PC-3 (cell line): ENCODE measurements around the gene ST3GAL3. TPM values are rescaled to one million over a fixed set of nuclear protein-coding genes. Genes with fewer than 3 reads are reported as not detected.

Experiments
- ATAC-seq: fragments of 200-7000 bp; cut with Tn5 transposase; 2 replicates; pipeline ENCODE4 v1.9.1; 2020; ENCODE audit warnings: mild to moderate bottlenecking, moderate library complexity
- BruUV-seq: library from RNA; stranded (reverse); fragments of 400-500 nt; replicated peaks from 2 replicates; lab custom pipeline; 2021; lab: Mats Ljungman, UMichigan
- CTCF ChIA-PET: fragments of 300-600 bp; sonication (Branson Sonifier 250); formaldehyde crosslinking; loops from one replicate; lab custom pipeline; 2022; ENCODE audit warnings: antibody characterized with exemption; lab: Charles Lee
- POLR2A ChIA-PET: fragments of 300-600 bp; sonication (Branson Sonifier 250); formaldehyde crosslinking; loops from one replicate; lab custom pipeline; 2022; ENCODE audit warnings: antibody characterized with exemption; ENCODE audit not compliant: unreplicated experiment; lab: Charles Lee
- DNase-seq: peaks from one replicate; pipeline ENCODE4 v3.0.0-alpha.2; 2015
- H2AFZ ChIP-seq: fragments of 300-600 bp; sonication (generic); 2 replicates; pipeline ENCODE4 v1.6.0; 2016; ENCODE audit warnings: antibody characterized with exemption, low read length
- H3F3A ChIP-seq: fragments of 300-600 bp; sonication (generic); one replicate; pipeline ENCODE4 v1.6.0; 2017; ENCODE audit warnings: antibody characterized with exemption, low read length, control low read depth, mild to moderate bottlenecking; ENCODE audit not compliant: unreplicated experiment
- H3K27ac ChIP-seq: fragments of 300-600 bp; sonication (generic); 2 replicates; pipeline ENCODE4 v1.5.1; 2016; ENCODE audit warnings: mild to moderate bottlenecking, low read length
- H3K27me3 ChIP-seq: fragments of 300-600 bp; sonication (generic); 2 replicates; pipeline ENCODE4 v1.6.1; 2016; ENCODE audit warnings: low read length, mixed read lengths
- H3K36me3 ChIP-seq: fragments of 300-600 bp; sonication (generic); 2 replicates; pipeline ENCODE4 v1.6.1; 2016; ENCODE audit warnings: low read depth, mixed run types, low read length, mixed read lengths
- H3K4me1 ChIP-seq: fragments of 300-600 bp; sonication (generic); 2 replicates; pipeline ENCODE4 v1.5.1; 2016; ENCODE audit warnings: low read length; ENCODE audit not compliant: insufficient read depth
- H3K4me2 ChIP-seq: fragments of 300-600 bp; sonication (generic); 2 replicates; pipeline ENCODE4 v1.6.0; 2016; ENCODE audit warnings: low read length
- H3K4me3 ChIP-seq: fragments of 300-600 bp; sonication (generic); 2 replicates; pipeline ENCODE4 v1.5.1; 2016; ENCODE audit warnings: mild to moderate bottlenecking, low read length, mixed read lengths
- H3K79me2 ChIP-seq: fragments of 300-600 bp; sonication (generic); 2 replicates; pipeline ENCODE4 v1.6.1; 2017; ENCODE audit warnings: low read length, mixed read lengths
- H3K9ac ChIP-seq: fragments of 300-600 bp; sonication (generic); 2 replicates; pipeline ENCODE4 v1.6.0; 2016; ENCODE audit warnings: mild to moderate bottlenecking, low read length
- H3K9me2 ChIP-seq: fragments of 300-600 bp; sonication (generic); replicated peaks from 2 replicates; pipeline ENCODE4 v1.6.1; 2016; ENCODE audit warnings: mixed run types, low read length, mixed read lengths
- H3K9me3 ChIP-seq: fragments of 300-600 bp; sonication (generic); 2 replicates; pipeline ENCODE4 v1.6.1; 2016; ENCODE audit warnings: low read length, mixed read lengths
- H4K20me1 ChIP-seq: fragments of 300-600 bp; sonication (generic); 2 replicates; pipeline ENCODE4 v1.6.1; 2016; ENCODE audit warnings: low read length, mixed read lengths
- CTCF ChIP-seq: fragments of 300-600 bp; sonication (generic); conservative IDR thresholded peaks from 2 replicates; pipeline ENCODE4 v1.5.1; 2017; ENCODE audit warnings: antibody characterized with exemption, low read depth, mild to moderate bottlenecking, low read length
- EZH2 ChIP-seq: fragments of 300-600 bp; sonication (generic); IDR thresholded peaks from one replicate; pipeline ENCODE4 v1.6.1; 2017; ENCODE audit warnings: antibody characterized with exemption, mild to moderate bottlenecking, low read length; ENCODE audit not compliant: unreplicated experiment
- EZH2phosphoT487 ChIP-seq: fragments of 300-600 bp; sonication (generic); IDR thresholded peaks from 2 replicates; pipeline ENCODE4 v1.6.1; 2018; ENCODE audit warnings: mild to moderate bottlenecking, antibody characterized with exemption, low read length, borderline replicate concordance
- intact Hi-C: fragments of 100-400 bp; cut with micrococcal nuclease; formaldehyde crosslinking; loops from 2 replicates; pipeline ENCODE4 v1.9.0; 2023
- total RNA-seq: library from RNA; depleted of rRNA; stranded (reverse); fragments of >200 nt; gene quantifications from 2 replicates; pipeline ENCODE4 v1.2.3, GENCODE V29; 2014

ST3GAL3 gene
- total RNA-seq, 1 experiment from 2014 or later, result 9.0 TPM

GRCh38 chr1:43933386-43934100 lies 226.2 kb downstream of the ST3GAL3 start, which contains the start of gene ARTN:
Gene ARTN (plus strand): TSS chr1:43933801. CDS start chr1:43935657, 1,856 bp downstream.
- H3K9me2 ChIP-seq, result no peaks in the 10 kb centered on the region
- intact Hi-C loops, result loop anchor here (1.0 to 5.0 kb wide), 4 partner anchors 86 to 405 kb away; no protein-coding TSS in a partner anchor
- H3K27ac ChIP-seq, result peak within 1 kb of the TSS; percentile 55
- BruUV-seq, result no TSS peak
- H3K9ac ChIP-seq, result peak within 1 kb of the TSS; percentile 64
- H4K20me1 ChIP-seq, result no peaks in the 10 kb centered on the region
- H3K9me3 ChIP-seq, result no peaks in the 10 kb centered on the region
- DNase-seq (peak; percentile 73), ATAC-seq (peak; percentile 56)
- no peaks in the 10 kb centered on the region for H3K27me3 ChIP-seq
- no peaks in the 10 kb centered on the region for H3F3A ChIP-seq
- CTCF ChIA-PET, result interaction anchor here (0.6 to 3.9 kb wide), 7 partner anchors 13 to 208 kb away, joined by 3 to 83 read pairs (median 3); partner anchors contain the start of gene IPO13
- H2AFZ ChIP-seq, result peak within 1 kb of the TSS; percentile 77
- TF ChIP-seq EZH2phosphoT487 (no peak), EZH2 (no peak), CTCF (no peak)
- POLR2A ChIA-PET, result interaction anchor here (0.6 to 0.7 kb wide), 2 partner anchors 170 to 811 kb away, joined by 3 read pairs; no protein-coding TSS in a partner anchor
- peaks cover 57% of the 10 kb centered on the region for H3K4me1 ChIP-seq
- peak within 1 kb of the TSS; percentile 82 for H3K4me2 ChIP-seq
- H3K4me3 ChIP-seq, result peak within 1 kb of the TSS; percentile 68
- peaks cover 6% of the 10 kb centered on the region; the same call in 1 of the 2 replicates for H3K79me2 ChIP-seq
- H3K36me3 ChIP-seq, result no peaks in the 10 kb centered on the region; the same call in 1 of the 2 replicates

GRCh38 chr1:43934101-43934985 lies 227.0 kb downstream of the ST3GAL3 start:
- peaks cover 56% of the 10 kb centered on the region for H3K4me1 ChIP-seq
- H3K4me3 ChIP-seq, result peak overlapping the region; percentile 68
- H3K9me3 ChIP-seq, result no peaks in the 10 kb centered on the region
- no peaks in the 10 kb centered on the region for H3K9me2 ChIP-seq
- H3K9ac ChIP-seq, result peak overlapping the region; percentile 64
- ATAC-seq, result peak; percentile 53
- ChIA-PET POLR2A (interaction anchor here (0.5 kb wide), 1 partner anchor 169 kb away, joined by 4 read pairs; no protein-coding TSS in a partner anchor), CTCF (interaction anchor here (0.6 to 3.9 kb wide), 12 partner anchors 12 to 227 kb away, joined by 3 to 83 read pairs (median 4); partner anchors contain the start of genes DPH2, IPO13 and ST3GAL3)
- H3K27ac ChIP-seq, result peak overlapping the region; percentile 55
- H4K20me1 ChIP-seq, result no peaks in the 10 kb centered on the region
- H3K79me2 ChIP-seq, result peaks cover 6% of the 10 kb centered on the region; the same call in 1 of the 2 replicates
- peak overlapping the region; percentile 77 for H2AFZ ChIP-seq
- TSS peak; percentile 26 for BruUV-seq
- peak; percentile 75 for DNase-seq
- TF ChIP-seq EZH2 (no peak), CTCF (peak; percentile 67)
- H3F3A ChIP-seq, result no peaks in the 10 kb centered on the region
- no peaks in the 10 kb centered on the region; the same call in 1 of the 2 replicates for H3K36me3 ChIP-seq
- intact Hi-C loops, result loop anchor here (1.0 to 5.0 kb wide), 4 partner anchors 87 to 406 kb away; no protein-coding TSS in a partner anchor
- H3K27me3 ChIP-seq, result no peaks in the 10 kb centered on the region
- H3K4me2 ChIP-seq, result peak overlapping the region; percentile 82
